GM21825 (cell line): ENCODE results near the gene CFAP90.

Experiments
- ATAC-seq: cut with Tn5 transposase; IDR thresholded peaks from one replicate; pipeline ENCODE4 v1.9.1; 2021; ENCODE audit warnings: mild to moderate bottlenecking, moderate library complexity; ENCODE audit not compliant: unreplicated experiment

The CFAP90 gene

DNA sequence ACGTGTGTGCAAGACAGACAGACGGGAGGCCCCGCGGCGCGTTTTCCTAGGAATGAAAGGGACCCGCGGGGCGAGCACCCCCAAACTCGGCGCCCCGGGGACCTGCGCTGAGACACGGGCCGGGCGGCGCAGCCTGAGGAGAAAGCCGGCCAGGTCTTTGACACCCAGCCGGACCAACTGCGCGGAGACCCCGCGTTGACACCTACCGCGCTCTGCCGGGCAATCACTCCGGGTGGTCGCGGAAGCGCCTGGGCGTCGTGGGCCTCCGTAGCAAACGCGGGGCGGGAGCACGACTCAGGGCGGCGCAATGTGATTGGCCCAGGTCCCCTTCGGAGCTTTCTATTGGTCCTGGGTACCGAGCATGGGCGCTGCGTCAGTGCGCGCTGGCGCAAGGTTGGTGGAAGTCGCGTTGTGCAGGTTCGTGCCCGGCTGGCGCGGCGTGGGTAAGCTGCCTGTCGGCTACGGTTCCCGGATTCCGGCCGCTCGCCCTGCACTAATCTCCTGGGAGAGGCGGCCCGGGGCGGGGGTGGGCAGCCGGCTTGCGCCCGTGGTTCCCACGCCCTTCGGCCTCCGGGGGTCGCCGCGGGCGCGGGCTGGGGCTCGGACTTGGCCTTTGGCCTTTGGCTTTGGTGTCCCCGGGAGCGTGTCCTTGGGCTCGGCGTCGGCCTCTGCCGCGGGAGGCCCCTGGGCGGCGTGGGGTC, 18.0 kb upstream of the CFAP90 start, which contains the start of the genes FASTKD3 and MTRR:
Gene FASTKD3 (minus strand): TSS at position 259 of the 701 bp plus-strand sequence. CDS start 948 bp downstream, outside the sequence.
Gene MTRR (plus strand): TSS at position 376 of the 701 bp plus-strand sequence. CDS start 1,647 bp downstream, outside the sequence.
- peak; percentile 97 for ATAC-seq

DNA sequence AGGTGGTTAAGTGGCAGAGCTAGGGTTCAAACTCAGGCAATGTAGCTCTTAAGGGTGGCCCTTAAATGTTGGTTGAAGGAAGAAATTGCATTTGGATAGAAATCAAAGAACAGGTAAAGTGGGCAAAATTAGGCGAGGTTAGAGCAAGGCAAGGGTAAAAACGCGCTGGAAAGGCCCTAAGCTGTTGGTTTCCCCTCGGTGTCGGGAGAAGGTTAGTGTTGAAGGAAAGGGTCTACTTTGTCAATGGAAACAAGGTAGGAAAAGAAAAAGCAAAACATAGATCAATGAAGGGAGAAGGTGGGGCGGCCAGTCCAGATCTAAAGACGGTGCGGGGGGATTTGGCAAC, 17.5 kb upstream of the CFAP90 start:
- ATAC-seq: no peak

DNA sequence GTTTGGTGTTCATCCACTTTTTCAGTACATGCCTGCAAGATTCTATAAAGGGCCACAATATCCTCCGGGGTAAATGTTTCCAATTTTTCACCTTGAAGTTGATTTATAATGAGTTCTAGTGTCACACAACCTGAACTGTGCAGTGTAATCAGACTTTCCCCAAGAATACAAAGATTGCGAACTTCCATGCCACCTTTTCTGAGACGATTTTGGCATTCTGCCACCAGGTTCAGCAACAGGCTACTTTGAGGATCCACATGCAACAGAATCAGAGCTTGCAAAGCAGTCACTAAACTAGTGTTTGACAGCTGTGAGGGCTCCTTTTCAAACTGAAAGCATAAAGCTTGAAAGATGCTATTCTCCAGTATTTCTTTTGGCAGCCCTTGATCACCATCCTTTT, 16.3 kb upstream of the CFAP90 start:
- no peak for ATAC-seq

DNA sequence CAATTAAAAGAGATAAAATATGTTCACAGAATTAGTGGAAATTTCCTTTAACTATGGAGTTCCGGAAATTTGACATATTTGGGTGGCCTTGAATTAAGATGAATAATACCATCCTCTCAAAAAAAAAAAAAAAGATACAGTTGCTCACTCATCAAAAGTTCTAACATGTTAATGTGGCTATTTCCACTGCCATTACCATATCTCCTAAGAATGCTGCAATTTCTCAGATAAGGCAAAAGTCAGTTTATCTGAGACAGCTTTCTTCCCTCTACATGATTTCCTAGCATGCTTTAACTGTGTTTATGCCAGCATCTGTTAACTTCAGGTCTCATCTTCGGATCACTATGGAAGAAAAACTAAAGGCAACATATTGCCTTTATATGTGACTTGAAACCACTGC, 15.3 kb upstream of the CFAP90 start:
- no peak for ATAC-seq

DNA sequence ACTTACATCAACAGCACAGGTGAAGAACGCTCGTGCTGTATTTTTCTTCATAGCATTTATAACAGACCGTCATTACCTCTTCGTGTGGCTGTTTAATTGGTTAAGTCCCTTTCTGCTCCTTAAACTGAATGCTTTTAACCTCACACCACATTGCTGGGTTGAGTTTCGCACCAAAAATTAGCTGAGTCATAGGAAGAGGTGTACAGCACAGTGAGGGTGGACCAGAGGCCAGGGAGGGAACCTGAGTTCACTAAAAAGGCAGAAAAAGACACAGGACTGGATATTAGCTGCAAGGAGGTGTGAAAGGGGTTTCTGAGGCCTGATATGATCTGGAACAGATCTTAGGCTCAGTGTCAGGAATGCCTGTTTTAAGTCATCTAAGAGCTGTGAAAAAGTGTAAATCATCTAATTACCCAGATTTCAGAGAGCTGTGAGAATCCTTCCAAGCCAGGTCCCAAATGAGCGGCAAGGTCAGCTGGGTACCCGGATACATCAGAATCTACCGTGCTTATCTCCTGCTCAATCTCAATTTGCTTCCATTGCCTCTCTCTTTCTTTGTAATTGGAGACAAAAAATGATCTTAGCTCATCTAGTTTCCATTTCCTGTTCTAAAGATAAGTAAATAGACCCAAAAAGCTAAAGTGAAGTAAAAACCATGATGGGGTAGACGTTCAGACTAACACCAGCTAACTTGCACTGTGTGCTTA, 7.1 kb upstream of the CFAP90 start:
- ATAC-seq: no peak

DNA sequence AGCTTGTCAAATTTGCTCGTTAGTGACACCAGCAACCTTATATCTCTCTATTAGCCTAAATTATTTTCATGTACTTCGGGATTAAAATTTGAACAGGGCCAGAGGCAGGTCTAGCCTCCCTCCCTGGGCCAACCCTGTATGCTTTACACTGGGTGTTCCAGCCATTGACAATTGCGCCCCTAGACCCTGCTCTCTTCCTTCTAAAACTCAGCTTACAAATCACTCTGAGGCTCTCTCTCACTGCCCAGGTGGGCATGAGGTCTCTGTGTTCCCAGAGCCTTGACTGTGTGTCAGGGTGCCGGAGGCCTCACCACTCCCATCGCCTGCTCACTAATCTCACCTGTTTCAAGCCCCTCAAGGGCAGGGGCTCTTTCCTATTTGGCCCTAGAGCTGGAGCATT, 6.4 kb upstream of the CFAP90 start:
- ATAC-seq: no peak

DNA sequence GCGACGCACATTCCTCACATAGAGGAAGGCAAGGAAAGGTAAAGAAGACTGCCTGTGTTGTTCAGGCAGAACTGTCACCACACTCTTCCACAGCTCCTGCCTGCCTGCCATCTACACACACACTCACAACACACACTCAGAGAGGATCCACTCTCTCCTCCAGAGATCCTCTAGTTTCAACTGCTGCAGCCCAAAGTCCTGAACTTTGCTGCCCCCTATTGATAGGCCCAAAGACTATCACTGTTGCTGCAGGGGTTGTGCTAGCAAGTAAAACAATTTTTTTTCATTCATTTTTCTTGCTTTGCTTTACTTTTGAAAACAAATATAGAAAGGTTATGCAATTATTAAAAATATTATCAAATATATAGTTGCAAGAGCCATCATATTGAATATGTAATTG, 5.9 kb upstream of the CFAP90 start:
- ATAC-seq: peak; percentile 45

DNA sequence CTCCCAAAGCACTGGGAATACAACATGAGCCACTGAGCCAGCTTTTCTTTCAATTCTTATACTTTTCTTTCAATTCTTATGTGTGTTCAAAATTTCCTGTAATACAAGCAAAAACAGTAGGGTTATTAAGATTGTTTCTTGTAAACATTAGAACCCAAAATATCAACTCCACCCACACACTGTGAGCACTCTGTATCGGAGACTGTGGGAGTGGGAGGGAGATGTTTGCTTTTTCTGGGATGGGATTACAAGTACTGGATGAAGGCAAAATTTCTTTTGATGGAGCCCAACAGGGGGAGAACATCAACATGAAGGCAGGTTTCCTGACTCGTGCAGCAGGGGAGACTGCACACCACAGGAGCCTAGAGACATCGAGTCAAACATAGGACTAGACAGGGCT, 4.7 kb upstream of the CFAP90 start:
- ATAC-seq: no peak

DNA sequence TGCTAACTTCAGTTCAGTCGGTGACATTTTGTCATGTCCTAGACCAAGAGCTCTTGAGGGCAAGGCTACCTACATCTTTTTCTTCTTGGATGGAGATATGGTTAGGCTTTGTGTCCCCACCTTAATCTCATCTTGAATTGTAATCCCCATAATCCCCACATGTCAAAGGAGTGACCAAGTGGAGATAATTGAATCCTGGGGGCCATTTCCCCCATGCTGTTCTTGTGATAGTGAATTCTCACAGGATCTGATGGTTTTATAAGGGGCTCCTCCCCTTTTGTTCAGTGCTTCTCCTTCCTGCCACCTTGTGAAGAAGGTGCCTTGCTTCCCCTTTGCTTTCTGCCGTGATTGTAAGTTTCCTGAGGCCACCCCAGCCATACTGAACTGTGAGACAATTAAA, 2.1 kb upstream of the CFAP90 start:
- no peak for ATAC-seq

DNA sequence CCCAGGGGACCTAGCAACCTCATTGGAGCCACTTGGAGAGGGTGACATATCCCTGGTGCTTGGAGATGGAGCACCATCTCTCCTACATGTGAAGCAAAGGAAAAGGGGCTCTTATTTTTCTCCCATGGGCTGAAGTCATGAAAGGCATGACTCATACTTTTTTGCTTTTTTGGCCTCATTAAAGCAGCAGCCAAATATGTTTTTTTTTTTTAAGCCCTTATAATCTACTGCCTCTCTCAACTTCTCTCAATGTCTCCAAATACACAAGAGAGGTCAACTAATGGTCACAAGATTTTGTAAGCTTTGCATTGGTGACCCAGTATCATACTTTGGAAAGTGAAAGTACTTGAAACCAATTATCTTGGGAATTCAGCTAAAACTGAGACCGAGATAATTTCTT, 1.6 kb upstream of the CFAP90 start:
- no peak for ATAC-seq

DNA sequence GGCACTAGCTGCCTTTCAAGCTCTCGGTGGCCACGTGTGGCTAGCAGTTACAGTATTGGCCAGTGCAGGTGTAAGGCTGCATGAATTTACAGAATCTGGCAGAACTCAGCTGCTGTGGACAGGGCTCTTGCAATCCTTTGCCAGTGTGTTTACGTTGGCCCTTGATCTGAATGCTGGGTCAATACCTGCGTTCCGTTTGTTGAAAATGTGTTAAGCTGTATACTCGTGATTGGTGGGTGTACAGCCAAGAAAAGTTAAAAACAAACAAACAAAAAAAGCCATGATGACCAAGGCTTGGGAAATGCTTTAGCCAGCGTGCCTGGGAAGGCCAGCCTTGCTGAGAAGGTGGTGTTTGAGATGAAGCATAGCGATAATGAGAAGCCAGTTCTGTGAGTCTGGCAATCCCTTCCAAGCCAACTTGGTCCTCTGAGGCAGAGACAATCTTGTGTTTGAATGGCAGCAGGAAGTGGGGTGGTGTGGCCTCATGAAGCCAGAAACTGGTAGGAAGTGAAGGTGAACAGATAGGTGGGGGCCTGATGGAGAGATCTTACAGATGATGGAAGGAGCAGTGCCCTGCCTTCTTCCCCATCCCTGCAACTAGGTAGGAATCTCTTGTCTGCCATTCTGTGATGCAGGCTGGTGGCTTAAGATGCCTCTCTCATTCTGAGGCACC, 820 bp upstream of the CFAP90 start:
- ATAC-seq: no peak

DNA sequence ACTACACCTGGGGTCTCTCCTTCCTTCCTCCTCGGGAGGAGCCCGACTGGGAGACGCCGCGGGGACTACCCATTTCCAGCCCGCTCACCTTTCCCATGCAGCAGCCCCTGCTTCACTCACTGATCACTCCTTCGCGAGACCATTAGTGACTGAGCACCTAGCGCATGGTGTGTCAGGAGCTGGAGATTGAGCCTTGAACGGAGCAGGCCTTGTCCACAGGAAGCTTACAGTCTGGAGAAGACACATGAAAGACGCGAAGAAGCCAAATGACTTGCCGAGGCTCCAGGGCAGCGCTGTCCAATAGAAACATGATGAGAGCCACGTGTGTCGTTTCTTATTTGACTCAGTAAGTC, 283 bp upstream of the CFAP90 start:
- ATAC-seq: no peak

DNA sequence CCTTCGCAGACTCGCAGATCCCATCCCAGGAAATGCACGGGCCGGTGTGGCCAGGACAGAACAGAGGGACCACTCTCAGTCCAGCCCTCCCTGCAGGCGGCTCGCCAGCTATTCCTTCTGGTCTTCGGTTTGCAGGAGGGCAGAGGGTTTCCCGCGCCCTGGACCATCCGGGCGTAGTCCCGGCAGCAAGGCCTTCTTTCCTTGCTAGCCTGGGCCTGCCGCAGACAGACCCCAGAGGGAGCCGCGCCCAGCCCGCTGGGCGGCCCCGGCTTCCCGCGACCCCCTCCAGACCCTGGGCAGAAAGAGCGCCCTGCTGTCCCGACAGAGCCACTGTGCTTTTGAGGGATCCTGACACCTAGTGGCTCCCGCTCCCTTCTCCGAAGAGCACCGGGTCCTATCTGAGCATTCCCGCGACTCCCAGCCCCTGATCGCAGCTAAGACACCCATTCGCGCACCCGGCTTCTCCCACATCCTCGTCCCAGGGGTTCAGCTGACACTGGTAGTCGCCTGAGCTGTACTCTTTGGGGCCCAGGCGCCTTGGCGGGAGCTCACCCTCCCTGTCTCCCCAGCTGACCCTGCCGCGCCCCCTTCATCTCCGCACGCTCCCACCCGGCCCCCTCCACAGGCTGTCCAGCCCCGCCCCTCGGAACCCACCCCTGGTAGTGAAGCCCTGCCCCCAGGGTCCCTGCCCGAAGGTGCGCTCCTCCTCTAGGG, 1.1 kb downstream of the CFAP90 start:
- no peak for ATAC-seq

DNA sequence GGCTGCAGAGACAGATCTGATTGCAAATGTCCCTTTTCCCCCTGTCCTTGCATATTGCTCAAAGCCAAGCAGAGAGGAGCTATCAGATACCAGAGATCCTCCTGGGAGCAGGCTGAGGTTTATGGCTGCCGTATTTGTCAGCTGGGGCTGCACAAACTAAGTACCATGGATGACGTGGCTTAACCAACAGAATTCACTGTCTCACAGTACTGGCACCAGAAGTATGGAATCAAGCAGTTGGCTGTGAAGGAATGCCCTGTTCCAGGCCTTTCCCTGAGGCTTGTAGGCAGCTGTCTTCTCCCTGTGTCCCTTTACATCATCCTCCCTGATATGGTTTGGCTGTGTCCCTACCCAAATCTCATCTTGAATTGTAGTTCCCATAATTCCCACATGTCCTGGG, 2.6 kb downstream of the CFAP90 start:
- ATAC-seq: no peak

DNA sequence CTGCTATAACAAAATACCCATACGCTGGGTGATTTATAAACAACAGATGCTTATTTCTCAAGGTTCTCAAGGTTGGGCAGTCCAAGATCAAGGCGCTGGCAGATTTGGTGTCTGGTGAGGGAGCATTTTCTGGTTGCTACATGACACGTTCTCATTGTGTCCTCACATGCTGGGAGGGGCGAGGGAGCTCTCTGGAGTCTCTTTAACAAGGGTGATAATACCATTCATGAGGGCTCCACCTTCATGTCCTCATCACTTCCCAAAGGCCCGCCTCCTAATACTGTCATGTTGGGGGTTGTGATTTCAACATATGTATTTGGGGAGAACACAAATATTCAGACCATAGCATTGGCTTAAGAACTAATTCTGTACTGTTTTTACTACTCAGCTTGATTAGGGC, 4.6 kb downstream of the CFAP90 start:
- ATAC-seq: no peak

DNA sequence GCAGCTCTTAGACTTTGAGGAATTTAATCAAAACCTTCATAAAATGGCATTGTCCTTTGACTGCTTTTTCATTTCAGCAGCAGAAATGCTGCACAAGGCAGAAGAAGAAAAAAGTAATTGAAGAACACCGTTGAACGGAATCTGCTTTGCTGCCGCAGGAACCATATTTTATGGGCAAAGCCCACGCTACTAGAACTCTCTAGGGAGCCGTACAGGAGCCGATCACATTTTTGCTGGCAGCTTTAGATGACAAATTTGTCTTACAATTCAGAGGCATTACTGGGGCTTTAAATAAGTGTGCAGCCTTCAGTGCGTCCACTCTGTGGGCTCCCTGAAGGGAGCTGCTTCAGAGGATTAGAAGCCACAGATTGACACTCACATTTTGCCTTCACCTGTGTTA, 5.4 kb downstream of the CFAP90 start:
- ATAC-seq: no peak

DNA sequence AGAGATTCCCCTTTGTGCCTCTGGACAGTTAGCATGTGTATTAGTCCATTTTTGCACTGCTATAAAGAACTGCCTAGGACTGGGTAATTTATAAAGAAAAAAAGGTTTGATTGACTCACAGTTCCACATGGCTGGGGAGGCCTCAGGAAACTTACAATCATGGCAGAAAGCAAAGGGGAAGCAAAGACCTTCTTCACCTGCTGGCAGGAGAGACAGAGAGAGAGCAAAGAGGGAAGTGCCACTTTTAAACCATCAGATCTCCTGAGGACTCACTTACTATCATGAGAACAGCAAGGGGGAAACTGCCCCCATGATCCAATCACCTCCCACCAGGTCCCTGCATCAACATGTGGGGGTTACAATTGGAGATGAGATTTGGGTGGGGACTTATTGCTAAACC, 6.0 kb downstream of the CFAP90 start:
- ATAC-seq: no peak

DNA sequence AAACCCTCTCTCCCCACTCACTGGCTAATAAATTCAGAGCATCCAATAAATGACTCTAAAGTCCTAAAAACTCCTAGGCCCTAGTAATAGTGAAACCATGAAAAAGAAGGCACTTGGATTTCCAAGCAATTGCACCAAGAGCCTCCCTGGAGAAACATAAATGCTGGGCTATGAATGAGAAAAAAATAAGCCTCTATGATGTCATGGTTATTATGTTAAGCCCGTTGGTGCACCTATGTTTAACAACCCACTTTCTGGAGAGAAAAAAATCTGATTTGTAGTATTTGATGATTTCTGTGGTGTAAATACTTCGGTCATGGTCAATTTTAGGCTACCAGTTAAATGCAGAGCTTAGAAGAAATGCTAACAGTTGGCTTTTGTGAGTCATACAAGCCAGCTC, 8.4 kb downstream of the CFAP90 start:
- ATAC-seq: no peak

DNA sequence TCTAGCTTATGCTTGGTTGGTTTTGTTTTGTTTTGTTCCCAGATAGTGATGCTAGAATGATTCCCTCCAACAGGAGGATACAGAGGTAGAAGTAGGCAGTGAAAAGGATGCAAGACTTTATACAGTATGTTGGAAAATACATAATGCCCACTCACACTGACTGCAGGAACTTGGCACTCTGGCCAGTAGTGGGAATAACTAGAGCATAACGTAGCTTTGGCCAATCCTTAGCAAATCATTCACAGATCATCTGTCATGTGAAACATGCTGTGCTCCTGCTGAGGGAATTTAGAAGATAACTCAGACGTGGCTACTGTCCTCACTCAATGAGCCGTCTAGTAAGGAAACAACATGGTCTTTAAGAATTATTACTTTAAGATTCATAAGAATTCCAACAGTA, 13.5 kb downstream of the CFAP90 start:
- no peak for ATAC-seq

DNA sequence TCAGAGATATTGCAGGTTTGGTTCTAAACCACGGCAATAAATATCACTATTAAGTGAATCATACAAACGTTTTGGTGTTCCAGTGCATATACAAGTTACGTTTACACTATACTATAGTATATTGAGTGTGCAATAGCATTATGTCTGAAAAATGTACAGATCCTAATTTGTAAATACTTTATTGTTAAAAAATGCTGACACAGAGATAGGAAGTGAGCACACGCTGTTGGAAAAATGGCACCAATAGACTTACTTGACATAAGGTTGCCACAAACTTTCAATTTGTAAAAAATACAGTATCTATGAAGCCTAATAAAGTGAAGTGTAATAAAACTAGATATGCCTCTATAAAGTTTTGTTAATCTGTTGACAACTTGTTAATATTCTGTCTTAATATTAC, 16.0 kb downstream of the CFAP90 start:
- ATAC-seq: no peak

DNA sequence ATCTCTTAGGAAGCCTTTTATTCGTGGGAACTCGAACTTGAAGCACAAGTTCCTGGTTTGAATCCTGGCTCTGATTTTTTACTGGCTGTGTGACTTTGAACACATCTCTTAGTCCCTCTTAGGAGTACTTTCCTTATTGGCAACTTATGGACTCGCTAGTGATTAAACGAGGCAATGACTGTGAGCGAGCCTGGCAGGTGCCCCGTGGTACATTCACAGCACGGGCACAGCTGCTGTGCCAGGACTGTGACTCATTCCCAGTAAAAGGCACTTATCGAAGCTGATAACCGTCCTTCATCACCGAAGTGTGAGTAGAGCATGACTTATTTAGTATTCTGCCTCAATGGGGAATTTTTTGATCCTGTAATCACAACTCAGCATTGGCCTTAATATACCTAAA, 22.7 kb downstream of the CFAP90 start:
- ATAC-seq: no peak

DNA sequence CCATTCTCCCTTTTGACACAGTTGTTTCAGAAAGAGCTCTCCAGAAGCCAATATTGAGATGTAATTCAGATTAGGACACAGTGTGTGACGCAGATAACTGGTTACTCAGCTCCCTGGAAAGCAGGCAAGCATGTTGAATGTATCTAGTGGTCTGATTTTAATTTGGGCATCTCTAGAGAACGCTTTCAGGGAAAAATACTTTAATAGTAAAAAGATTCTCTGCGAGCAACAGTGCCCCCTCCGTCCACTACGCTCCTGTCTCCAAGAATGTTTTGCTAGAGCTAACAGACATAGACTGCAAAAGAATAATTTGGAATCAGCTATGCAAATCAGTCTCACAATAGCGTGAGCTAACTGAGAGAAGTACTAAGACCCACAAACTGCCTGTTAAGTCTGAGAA, 23.3 kb downstream of the CFAP90 start:
- no peak for ATAC-seq
